Heart left ventricle (tissue), 16 donors: ENCODE results near the gene GCA. TPM values are rescaled to one million over a fixed set of nuclear protein-coding genes. Genes with fewer than 3 reads are reported as not detected.

Source experiments
- ATAC-seq, 4 donors: fragments of 200-7000 bp; cut with Tn5 transposase; one replicate each; pipeline ENCODE4 v1.9.1; 2020 to 2022; ENCODE audit warnings: moderate library complexity in 4 of 4, mild to moderate bottlenecking in 3 of 4, moderate number of reproducible peaks in 1 of 4
- DNase-seq, 5 donors: peaks; one replicate each; pipeline ENCODE4 v3.0.0-alpha.2; 2020
- H3K27ac ChIP-seq, 12 donors: fragments of 200-600 bp; sonication (generic) in 4 of 12; one replicate each; pipeline versions ENCODE4 v1.5.0 to v1.8.0; 2016 to 2022; ENCODE audit warnings: mild to moderate bottlenecking in 2 of 12
- H3K27me3 ChIP-seq, 9 donors: fragments of 200-600 bp; sonication (generic) in 2 of 9; one replicate each; pipeline versions ENCODE4 v1.5.1 to v1.8.0; 2016 to 2022; ENCODE audit warnings: mild to moderate bottlenecking in 3 of 9
- H3K36me3 ChIP-seq, 9 donors: fragments of 200-600 bp; sonication (generic) in 2 of 9; one replicate each; pipeline versions ENCODE4 v1.5.0 to v1.8.0; 2018 to 2022; ENCODE audit warnings: mild to moderate bottlenecking in 2 of 9
- H3K4me1 ChIP-seq, 12 donors: fragments of 200-600 bp; sonication (generic) in 4 of 12; one replicate each; pipeline versions ENCODE4 v1.5.0 to v1.8.0; 2016 to 2022; ENCODE audit warnings: mild to moderate bottlenecking in 3 of 12
- H3K4me3 ChIP-seq, 12 donors: fragments of 200-600 bp; sonication (generic) in 4 of 12; one replicate each; pipeline versions ENCODE4 v1.5.0 to v1.8.0; 2017 to 2022; ENCODE audit warnings: mild to moderate bottlenecking in 9 of 12, moderate library complexity in 4 of 12
- H3K9me3 ChIP-seq, 12 donors: fragments of 200-600 bp; sonication (generic) in 4 of 12; one replicate each; pipeline versions ENCODE4 v1.5.0 to v1.8.0; 2016 to 2022; ENCODE audit warnings: mild to moderate bottlenecking in 1 of 12
- POLR2A ChIP-seq, 2 donors: fragments of 450-650 bp; IDR thresholded peaks; one replicate each; pipeline ENCODE4 v1.6.1; 2017; ENCODE audit warnings: antibody characterized with exemption in 2 of 2, mild to moderate bottlenecking in 2 of 2, moderate library complexity in 2 of 2
- WGBS, 4 donors: extraction: QIAGEN DNeasy Blood & Tissue Kit in 2 of 4; methylation state at CpG; one replicate each; pipeline versions ENCODE4 v1.1.5 to v1.1.7; 2013 to 2018; 5-methylcytosine and 5-hydroxymethylcytosine counted together
- intact Hi-C, 10 donors: fragments of 100-400 bp; cut with DNase I; formaldehyde crosslinking; loops; one replicate each; pipeline versions ENCODE4 v1.11.1 to v1.14.2; 2022
- polyA plus RNA-seq, 2 donors: library from polyadenylated mRNA; stranded (reverse); fragments of 200-250 nt; gene quantifications; one replicate each; pipeline ENCODE4 v1.2.3, GENCODE V29; 2013
- total RNA-seq, 9 donors: library from RNA; depleted of rRNA in 2 of 9; stranded (reverse); fragments of >200 nt in 2 of 9; fragmentation: NEBNext Ultra II Directional in 3 of 9; extraction: Animal tissue kit (Norgen Biotek cat#: 25700) in 3 of 9; gene quantifications; one replicate each; pipeline versions ENCODE4 v1.1.0 to v1.2.4, GENCODE V29; 2016 to 2023
- TF ChIP-seq, protein P1 (sequence below), 12 donors: fragments of 200-600 bp; sonication (generic) in 4 of 12; IDR thresholded peaks; one replicate each; pipeline versions ENCODE4 v1.5.0 to v1.8.0; 2018 to 2022; ENCODE audit warnings: antibody characterized with exemption in 12 of 12, mild to moderate bottlenecking in 5 of 12
- donor health status: ischemic (EF 13 %, LVEDD 7.1; RV severe dilation, severe dysfunction).
- donor health status: healthy with polysubstance abuse.
- donor health status: DM: no; HTN: yes; CAD: no.
- donor health status: DM: no; HTN: no; CAD: no.
- donor health status: ischemic (EF 25% LVEDD 6.9; RV normal size, moderate dysfunction).
- donor health status: ischemic (EF 25% LVEDD 5.7; RV mildly dilated, moderate dysfunction).
- donor health status: healthy.
- donor health status: DM: yes; HTN: yes; CAD: no.
- donor health status: ischemic (EF 35%, LVEDD 5.7; RV mildly dilated, moderate dysfunction).
- donor health status: nonischemic (EF 11% LVEDD 7.7; RV severe dilation, severe dysfunction).
- donor health status: DM: yes; HTN: yes; CAD: no.
- donor health status: PGD.
- donor health status: ischemic (EF 29% LVEDD 5.4; RV normal size, mild dysfunction).
- donor health status: nonischemic (EF 23%, LVEDD 6.1; RV moderate dilation, normal function).

GCA gene
- total and polyA plus RNA-seq, 11 donors = 3.0 to 20.3 (median 6.4) TPM

DNA sequence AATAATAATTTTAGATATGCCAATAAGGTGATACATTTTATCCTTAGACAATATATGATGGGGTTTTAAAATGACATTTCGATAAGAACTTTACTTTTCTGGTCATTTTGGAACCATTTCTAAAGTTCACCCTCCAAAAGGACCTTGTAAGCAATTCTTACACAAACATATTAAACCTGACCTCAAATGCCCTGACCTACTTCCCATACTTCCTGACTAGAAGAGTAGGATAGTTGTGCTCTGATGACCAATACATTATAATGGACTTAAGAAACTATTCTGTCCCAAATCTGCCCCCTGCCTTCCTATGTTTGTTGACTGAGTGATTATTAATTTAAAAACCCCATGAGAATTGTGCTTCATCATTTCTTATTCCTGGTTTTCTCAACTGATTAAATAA lies 24.6 kb downstream of the GCA start:
- ATAC-seq (no peak), DNase-seq (no peak)
- 77 to 92% (median 81%) methylated on average over 1 of the region's 1 CpG for WGBS, 4 donors
- no peaks in the 10 kb centered on the region for H3K36me3 ChIP-seq
- no peaks in the 10 kb centered on the region for H3K9me3 ChIP-seq
- intact Hi-C loops = no loop called here
- H3K4me1 ChIP-seq = peaks cover 0 to 13% (median 0%) of the 10 kb centered on the region in 12 donors
- TF ChIP-seq POLR2A (IDR thresholded peaks at IDR 0.05) = no peak
- TF ChIP-seq, protein P1, sequence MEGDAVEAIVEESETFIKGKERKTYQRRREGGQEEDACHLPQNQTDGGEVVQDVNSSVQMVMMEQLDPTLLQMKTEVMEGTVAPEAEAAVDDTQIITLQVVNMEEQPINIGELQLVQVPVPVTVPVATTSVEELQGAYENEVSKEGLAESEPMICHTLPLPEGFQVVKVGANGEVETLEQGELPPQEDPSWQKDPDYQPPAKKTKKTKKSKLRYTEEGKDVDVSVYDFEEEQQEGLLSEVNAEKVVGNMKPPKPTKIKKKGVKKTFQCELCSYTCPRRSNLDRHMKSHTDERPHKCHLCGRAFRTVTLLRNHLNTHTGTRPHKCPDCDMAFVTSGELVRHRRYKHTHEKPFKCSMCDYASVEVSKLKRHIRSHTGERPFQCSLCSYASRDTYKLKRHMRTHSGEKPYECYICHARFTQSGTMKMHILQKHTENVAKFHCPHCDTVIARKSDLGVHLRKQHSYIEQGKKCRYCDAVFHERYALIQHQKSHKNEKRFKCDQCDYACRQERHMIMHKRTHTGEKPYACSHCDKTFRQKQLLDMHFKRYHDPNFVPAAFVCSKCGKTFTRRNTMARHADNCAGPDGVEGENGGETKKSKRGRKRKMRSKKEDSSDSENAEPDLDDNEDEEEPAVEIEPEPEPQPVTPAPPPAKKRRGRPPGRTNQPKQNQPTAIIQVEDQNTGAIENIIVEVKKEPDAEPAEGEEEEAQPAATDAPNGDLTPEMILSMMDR (IDR thresholded peaks at IDR 0.05) = no peak
- H3K27ac ChIP-seq = no peak overlapping the region
- no peak overlapping the region for H3K4me3 ChIP-seq
- no peaks in the 10 kb centered on the region for H3K27me3 ChIP-seq

DNA sequence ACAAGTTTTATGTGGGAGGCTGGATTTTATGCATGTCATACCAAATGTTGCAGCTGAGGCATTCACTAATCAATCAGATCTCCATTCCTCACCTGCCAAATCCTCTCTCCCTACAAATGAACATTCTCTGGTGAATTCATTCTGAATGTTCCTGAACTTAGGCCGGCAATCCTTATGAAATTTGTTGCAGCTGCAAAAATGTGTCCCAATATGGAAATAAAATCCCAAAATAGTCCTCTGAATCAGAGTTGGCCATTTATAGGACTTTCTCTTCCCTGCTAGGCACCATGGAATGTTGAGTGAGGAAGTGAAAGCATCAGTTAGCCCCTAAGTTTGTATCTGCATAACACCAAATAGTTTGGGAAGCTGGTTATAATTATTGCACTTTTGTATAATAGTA lies 25.6 kb downstream of the GCA start:
- ATAC-seq = no peak
- H3K36me3 ChIP-seq = no peaks in the 10 kb centered on the region
- H3K9me3 ChIP-seq = no peaks in the 10 kb centered on the region

DNA sequence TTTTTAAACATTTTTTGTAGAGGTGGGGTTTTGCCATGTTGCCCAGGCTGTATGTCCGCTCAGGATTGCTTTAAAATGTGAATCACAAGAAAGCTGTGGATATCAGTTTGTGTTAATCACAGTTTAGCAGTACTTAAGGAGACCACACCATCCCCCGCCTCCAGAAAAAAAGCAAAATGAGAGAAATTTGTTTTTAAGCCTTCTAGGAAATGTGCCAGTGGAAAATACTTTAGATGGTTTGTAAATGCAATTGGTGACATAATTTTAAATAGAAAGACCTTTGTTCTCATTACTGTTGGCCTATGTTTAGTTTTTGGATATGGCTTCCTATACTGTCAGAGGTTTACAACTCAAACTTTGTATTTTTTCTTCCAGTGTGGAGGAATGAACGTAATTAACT lies 27.0 kb downstream of the GCA start:
- TF ChIP-seq, protein P1 (IDR thresholded peaks at IDR 0.05) = no peak
- no peak for TF ChIP-seq POLR2A (IDR thresholded peaks at IDR 0.05)
- H3K27ac ChIP-seq = no peak overlapping the region
- 83 to 91% (median 85%) methylated on average over 3 of the region's 3 CpGs for WGBS, 4 donors
- peaks cover 0 to 13% (median 0%) of the 10 kb centered on the region in 12 donors for H3K4me1 ChIP-seq
- no peak for ATAC-seq
- intact Hi-C loops = no loop called here
- no peaks in the 10 kb centered on the region for H3K27me3 ChIP-seq
- H3K9me3 ChIP-seq = no peaks in the 10 kb centered on the region
- no peak overlapping the region for H3K4me3 ChIP-seq
- no peak for DNase-seq
- H3K36me3 ChIP-seq = no peaks in the 10 kb centered on the region

More for the DNA sequence above, 25.6 kb downstream of the GCA start:
- WGBS, 4 donors = 39 to 68% (median 65%) methylated on average over 1 of the region's 1 CpG
- TF ChIP-seq, protein P1 (IDR thresholded peaks at IDR 0.05) = no peak
- no peak for TF ChIP-seq POLR2A (IDR thresholded peaks at IDR 0.05)
- H3K27me3 ChIP-seq = no peaks in the 10 kb centered on the region
- no peak overlapping the region for H3K27ac ChIP-seq
- H3K4me3 ChIP-seq = no peak overlapping the region
- no peak for DNase-seq
- peaks cover 0 to 13% (median 0%) of the 10 kb centered on the region in 12 donors for H3K4me1 ChIP-seq
- intact Hi-C loops = no loop called here

DNA sequence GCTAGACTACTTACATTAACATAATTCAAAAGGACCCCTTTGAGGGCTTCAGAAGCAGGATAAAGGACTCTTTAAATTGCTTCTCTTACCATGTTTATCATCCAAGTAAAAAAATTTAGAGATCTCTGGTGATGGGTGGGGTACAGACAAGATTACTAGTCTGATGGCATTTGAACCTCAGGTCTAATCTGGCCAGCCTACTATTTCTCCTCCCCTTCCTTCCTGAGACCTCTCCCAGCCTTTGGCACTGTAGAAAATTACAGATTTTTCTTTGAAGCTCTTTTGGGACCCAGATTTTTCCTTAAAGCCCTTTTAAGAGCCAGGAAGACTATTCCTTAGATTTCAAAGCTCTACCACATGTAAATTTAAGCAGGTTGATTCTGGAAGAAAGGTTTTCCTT lies 28.9 kb downstream of the GCA start:
- no peaks in the 10 kb centered on the region for H3K9me3 ChIP-seq
- TF ChIP-seq, protein P1 (IDR thresholded peaks at IDR 0.05) = no peak
- TF ChIP-seq POLR2A (IDR thresholded peaks at IDR 0.05) = no peak
- H3K4me3 ChIP-seq = no peak overlapping the region
- no peaks in the 10 kb centered on the region for H3K36me3 ChIP-seq
- no peak overlapping the region for H3K27ac ChIP-seq
- peaks cover 0 to 13% (median 0%) of the 10 kb centered on the region in 12 donors for H3K4me1 ChIP-seq
- H3K27me3 ChIP-seq = no peaks in the 10 kb centered on the region
- intact Hi-C loops = no loop called here
- DNase-seq (no peak), ATAC-seq (no peak)
